K562 (cell line): ENCODE data around the gene BOD1L2. TPM values are rescaled to one million over a fixed set of nuclear protein-coding genes. Genes with fewer than 3 reads are reported as not detected.

Experiments
- CGGBP1 ChIP-seq: fragments of 250-450 bp; sonication (Bioruptor Pico); IDR thresholded peaks from 2 replicates; pipeline ENCODE4 v1.9.0; 2021; ENCODE audit warnings: mild to moderate bottlenecking
- E2F6 ChIP-seq, 2 experiments: IDR thresholded peaks; 2 replicates each; pipeline ENCODE4 v1.6.1; 2011; ENCODE audit warnings: borderline replicate concordance in 1 of 2, control low read depth in 1 of 2, low read depth in 1 of 2, low read length in 1 of 2, mild to moderate bottlenecking in 1 of 2, mixed read lengths in 1 of 2, moderate library complexity in 1 of 2; ENCODE audit not compliant: insufficient read depth in 1 of 2, insufficient read length in 1 of 2, poor library complexity in 1 of 2, severe bottlenecking in 1 of 2; ENCODE audit errors: extremely low read depth in 1 of 2
- HMBOX1 ChIP-seq: sonication (generic); IDR thresholded peaks from 2 replicates; pipeline ENCODE4 v1.6.1; 2016
- NONO ChIP-seq, 2 experiments: fragments of 200-400 bp in 1 of 2; fragments of 450-650 bp in 1 of 2; formaldehyde crosslinking in 1 of 2; IDR thresholded peaks; 2 replicates each; pipeline ENCODE4 v1.6.1; 2017; ENCODE audit warnings: low read depth in 2 of 2, mild to moderate bottlenecking in 2 of 2, moderate library complexity in 2 of 2, low read length in 1 of 2
- PCBP1 ChIP-seq: fragments of 200-400 bp; formaldehyde crosslinking; IDR thresholded peaks from 2 replicates; pipeline ENCODE4 v1.6.1; 2018; ENCODE audit warnings: mild to moderate bottlenecking, low read depth, low read length; ENCODE audit not compliant: poor library complexity, severe bottlenecking
- PHF20 ChIP-seq: fragments of 450-650 bp; IDR thresholded peaks from 2 replicates; pipeline ENCODE4 v1.6.1; 2018; ENCODE audit not compliant: partially characterized antibody
- PTRF ChIP-seq: fragments of 450-650 bp; IDR thresholded peaks from 2 replicates; pipeline ENCODE4 v1.6.1; 2016; ENCODE audit warnings: mild to moderate bottlenecking, missing genetic modification characterization, missing compliant biosample characterization
- SIN3A ChIP-seq, 2 experiments: fragments of 150-350 bp in 1 of 2; IDR thresholded peaks; 2 replicates each; pipeline ENCODE4 v1.6.1; 2011 to 2016; ENCODE audit warnings: borderline replicate concordance in 2 of 2, low read depth in 2 of 2, low read length in 2 of 2, mild to moderate bottlenecking in 2 of 2, moderate library complexity in 2 of 2; ENCODE audit not compliant: control insufficient read depth in 1 of 2
- SOX6 ChIP-seq: fragments of 450-650 bp; IDR thresholded peaks from 2 replicates; pipeline ENCODE4 v1.6.1; 2014; ENCODE audit warnings: mild to moderate bottlenecking
- SRSF9 ChIP-seq: fragments of 200-400 bp; formaldehyde crosslinking; IDR thresholded peaks from 2 replicates; pipeline ENCODE4 v1.6.1; 2017; ENCODE audit warnings: low read depth, low read length, borderline replicate concordance
- TBP ChIP-seq: optimal IDR thresholded peaks from 2 replicates; pipeline ENCODE3; 2011; ENCODE audit warnings: low read depth, low read length, improper control_type of control experiment
- TCF3 ChIP-seq: sonication (generic); formaldehyde crosslinking; IDR thresholded peaks from 2 replicates; pipeline ENCODE4 v1.4.0; 2020; ENCODE audit warnings: mild to moderate bottlenecking, missing genetic modification reagents
- XRCC5 ChIP-seq: fragments of 200-400 bp; formaldehyde crosslinking; IDR thresholded peaks from 2 replicates; pipeline ENCODE4 v1.6.1; 2017; ENCODE audit warnings: low read depth, mild to moderate bottlenecking, low read length
- ZC3H4 ChIP-seq: sonication (generic); formaldehyde crosslinking; IDR thresholded peaks from 2 replicates; pipeline ENCODE4 v1.9.0; 2021; ENCODE audit warnings: missing genetic modification reagents, borderline replicate concordance
- ZNF764 ChIP-seq: fragments of 250-450 bp; sonication (Bioruptor Pico); IDR thresholded peaks from 2 replicates; pipeline ENCODE4 v1.4.0; 2020; ENCODE audit warnings: low read depth, mild to moderate bottlenecking, moderate library complexity
- polyA plus RNA-seq, 8 experiments: library from polyadenylated mRNA; depleted of rRNA in 4 of 8; stranded (reverse) in 5 of 8; unstranded in 3 of 8; fragments of >200 nt; fragmentation: Nextera tagmentation in 2 of 8; fragmentation: Illumina TruSeq in 1 of 8; extraction: Ambion mirVana in 2 of 8; extraction: Trizol in 1 of 8; gene quantifications; 2 replicates each; pipeline versions ENCODE4 v1.2.1 to v1.2.3, GENCODE V29; 2011 to 2014; ENCODE audit warnings: inconsistent platforms in 1 of 8, missing spikeins in 1 of 8
- total RNA-seq, 7 experiments: library from RNA; depleted of rRNA in 6 of 7; stranded (reverse); fragments of >200 nt in 6 of 7; fragmentation: Illumina TruSeq in 2 of 7; extraction: Trizol in 2 of 7; gene quantifications; 2 replicates each; pipeline versions ENCODE4 v1.2.1 to v1.2.3, GENCODE V29; 2011 to 2021; ENCODE audit warnings: low replicate concordance in 1 of 7
- TF ChIP-seq, protein P1 (sequence below): fragments of 200-400 bp; formaldehyde crosslinking; IDR thresholded peaks from 2 replicates; pipeline ENCODE4 v1.6.1; 2017; ENCODE audit warnings: mild to moderate bottlenecking, low read depth, low read length, moderate library complexity
- TF ChIP-seq, protein P2 (sequence below): sonication (generic); formaldehyde crosslinking; IDR thresholded peaks from 2 replicates; pipeline ENCODE4 v1.8.0; 2022; ENCODE audit warnings: missing genetic modification reagents, mild to moderate bottlenecking, borderline replicate concordance
- TF ChIP-seq, protein P3 (sequence below): sonication (generic); formaldehyde crosslinking; IDR thresholded peaks from 2 replicates; pipeline ENCODE4 v1.8.1; 2023; ENCODE audit warnings: mild to moderate bottlenecking, missing genetic modification reagents, moderate library complexity
- TF ChIP-seq, protein P4 (sequence below): conservative IDR thresholded peaks from 2 replicates; pipeline ENCODE4 v1.6.1; 2011; ENCODE audit warnings: low read depth, mild to moderate bottlenecking, low read length; ENCODE audit not compliant: control insufficient read depth

The BOD1L2 gene
- total and polyA plus RNA-seq, 9 of the 15 experiments (the other 6 are each of a cell fraction or from before 2014, with no cell fraction given): 0.03 TPM; not detected in 8

DNA sequence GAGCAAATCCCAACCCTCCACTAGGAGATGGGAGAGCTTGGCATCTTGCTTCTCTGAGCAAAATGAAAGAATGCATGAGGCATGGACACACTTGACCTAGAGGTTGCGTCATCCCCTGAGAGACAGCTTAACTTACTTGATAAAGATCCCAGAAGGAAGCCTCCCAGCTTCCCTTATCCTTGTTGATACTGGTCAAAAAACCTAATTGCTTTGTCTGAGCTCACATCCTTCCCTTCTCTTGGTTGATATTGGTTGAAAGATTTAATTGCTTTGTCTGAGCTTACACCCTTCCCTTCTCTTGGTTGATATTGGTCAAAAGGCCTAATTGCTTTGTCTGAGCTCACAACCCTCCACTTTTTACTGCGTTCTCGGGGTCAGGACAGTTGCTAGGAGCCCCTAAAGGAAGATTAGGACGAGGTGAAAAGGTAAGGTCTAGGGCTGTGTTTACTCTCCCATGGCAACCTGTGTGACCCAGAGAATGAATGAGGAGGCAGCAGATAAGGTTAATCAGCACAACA, 12.2 kb upstream of the BOD1L2 start (continued):
- TF ChIP-seq CGGBP1 (CRISPR knock-in tag): no peak
- TF ChIP-seq E2F6 (IDR thresholded peaks at IDR 0.05; ENCODE audit: borderline replicate concordance in 1 of 2, extremely low read depth in 1 of 2, insufficient read depth in 1 of 2, insufficient read length in 1 of 2, low read depth in 1 of 2, low read length in 1 of 2, poor library complexity in 1 of 2, severe bottlenecking in 1 of 2): no peak
- TF ChIP-seq XRCC5: no peak
- TF ChIP-seq PCBP1: no peak
- TF ChIP-seq, protein P1, sequence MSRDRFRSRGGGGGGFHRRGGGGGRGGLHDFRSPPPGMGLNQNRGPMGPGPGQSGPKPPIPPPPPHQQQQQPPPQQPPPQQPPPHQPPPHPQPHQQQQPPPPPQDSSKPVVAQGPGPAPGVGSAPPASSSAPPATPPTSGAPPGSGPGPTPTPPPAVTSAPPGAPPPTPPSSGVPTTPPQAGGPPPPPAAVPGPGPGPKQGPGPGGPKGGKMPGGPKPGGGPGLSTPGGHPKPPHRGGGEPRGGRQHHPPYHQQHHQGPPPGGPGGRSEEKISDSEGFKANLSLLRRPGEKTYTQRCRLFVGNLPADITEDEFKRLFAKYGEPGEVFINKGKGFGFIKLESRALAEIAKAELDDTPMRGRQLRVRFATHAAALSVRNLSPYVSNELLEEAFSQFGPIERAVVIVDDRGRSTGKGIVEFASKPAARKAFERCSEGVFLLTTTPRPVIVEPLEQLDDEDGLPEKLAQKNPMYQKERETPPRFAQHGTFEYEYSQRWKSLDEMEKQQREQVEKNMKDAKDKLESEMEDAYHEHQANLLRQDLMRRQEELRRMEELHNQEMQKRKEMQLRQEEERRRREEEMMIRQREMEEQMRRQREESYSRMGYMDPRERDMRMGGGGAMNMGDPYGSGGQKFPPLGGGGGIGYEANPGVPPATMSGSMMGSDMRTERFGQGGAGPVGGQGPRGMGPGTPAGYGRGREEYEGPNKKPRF: no peak
- TF ChIP-seq ZNF764 (CRISPR knock-in tag): no peak
- no peak for TF ChIP-seq PTRF (tag)
- no peak for TF ChIP-seq NONO (IDR thresholded peaks at IDR 0.05; ENCODE audit: low read depth in 2 of 2, low read length in 1 of 2)
- TF ChIP-seq TCF3 (CRISPR knock-in tag): 0 out of 2 replicates have a peak, but pooled peaks have one; percentile 19
- no peak for TF ChIP-seq SIN3A (IDR thresholded peaks at IDR 0.05; ENCODE audit: borderline replicate concordance in 2 of 2, control insufficient read depth in 1 of 2, low read depth in 2 of 2, low read length in 2 of 2)
- peak; percentile 86 for TF ChIP-seq HMBOX1
- no peak for TF ChIP-seq PHF20
- no peak for TF ChIP-seq ZC3H4 (CRISPR knock-in tag)
- TF ChIP-seq SOX6: peak; percentile 90
- no peak for TF ChIP-seq TBP
- TF ChIP-seq, protein P2, sequence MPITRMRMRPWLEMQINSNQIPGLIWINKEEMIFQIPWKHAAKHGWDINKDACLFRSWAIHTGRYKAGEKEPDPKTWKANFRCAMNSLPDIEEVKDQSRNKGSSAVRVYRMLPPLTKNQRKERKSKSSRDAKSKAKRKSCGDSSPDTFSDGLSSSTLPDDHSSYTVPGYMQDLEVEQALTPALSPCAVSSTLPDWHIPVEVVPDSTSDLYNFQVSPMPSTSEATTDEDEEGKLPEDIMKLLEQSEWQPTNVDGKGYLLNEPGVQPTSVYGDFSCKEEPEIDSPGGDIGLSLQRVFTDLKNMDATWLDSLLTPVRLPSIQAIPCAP: no peak
- TF ChIP-seq, protein P3, sequence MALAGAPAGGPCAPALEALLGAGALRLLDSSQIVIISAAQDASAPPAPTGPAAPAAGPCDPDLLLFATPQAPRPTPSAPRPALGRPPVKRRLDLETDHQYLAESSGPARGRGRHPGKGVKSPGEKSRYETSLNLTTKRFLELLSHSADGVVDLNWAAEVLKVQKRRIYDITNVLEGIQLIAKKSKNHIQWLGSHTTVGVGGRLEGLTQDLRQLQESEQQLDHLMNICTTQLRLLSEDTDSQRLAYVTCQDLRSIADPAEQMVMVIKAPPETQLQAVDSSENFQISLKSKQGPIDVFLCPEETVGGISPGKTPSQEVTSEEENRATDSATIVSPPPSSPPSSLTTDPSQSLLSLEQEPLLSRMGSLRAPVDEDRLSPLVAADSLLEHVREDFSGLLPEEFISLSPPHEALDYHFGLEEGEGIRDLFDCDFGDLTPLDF: no peak
- no peak for TF ChIP-seq SRSF9
- TF ChIP-seq, protein P4, sequence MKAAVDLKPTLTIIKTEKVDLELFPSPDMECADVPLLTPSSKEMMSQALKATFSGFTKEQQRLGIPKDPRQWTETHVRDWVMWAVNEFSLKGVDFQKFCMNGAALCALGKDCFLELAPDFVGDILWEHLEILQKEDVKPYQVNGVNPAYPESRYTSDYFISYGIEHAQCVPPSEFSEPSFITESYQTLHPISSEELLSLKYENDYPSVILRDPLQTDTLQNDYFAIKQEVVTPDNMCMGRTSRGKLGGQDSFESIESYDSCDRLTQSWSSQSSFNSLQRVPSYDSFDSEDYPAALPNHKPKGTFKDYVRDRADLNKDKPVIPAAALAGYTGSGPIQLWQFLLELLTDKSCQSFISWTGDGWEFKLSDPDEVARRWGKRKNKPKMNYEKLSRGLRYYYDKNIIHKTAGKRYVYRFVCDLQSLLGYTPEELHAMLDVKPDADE: no peak
